ENCODE data around the gene GRIK3.

DNA sequence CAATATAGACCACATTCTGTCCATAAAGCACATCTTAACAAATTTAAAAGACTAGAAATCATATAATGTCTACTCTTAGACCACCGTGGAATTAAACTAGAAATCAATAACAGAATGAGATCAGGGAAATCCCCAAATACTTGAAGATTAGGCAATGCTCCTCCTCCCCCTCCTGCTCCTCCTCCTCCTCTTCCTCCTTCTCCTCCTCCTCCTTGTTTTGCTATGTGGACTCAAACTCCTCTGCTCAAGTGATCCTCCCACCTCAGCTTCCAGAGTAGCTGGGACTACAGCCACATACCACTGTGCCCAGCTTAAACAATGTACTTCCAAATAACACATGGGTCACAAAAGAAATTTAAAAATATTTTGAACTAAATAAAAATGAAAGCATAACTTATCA, 134.2 kb downstream of the GRIK3 start:
- TF ChIP-seq CTCF (IDR thresholded peaks at IDR 0.05; ENCODE audit: low read depth, low read length, poor library complexity, severe bottlenecking) (no peak), EZH2phosphoT487 (IDR thresholded peaks at IDR 0.05; ENCODE audit: borderline replicate concordance, low read length) (no peak)

Data from DOHH2 (cell line).